Thyroid gland (tissue), 4 donors: ENCODE results near the gene WDR70.

ENCODE experiments used
- CTCF ChIP-seq, 6 experiments: fragments of 200-600 bp in 3 of 6; fragments of 450-650 bp in 3 of 6; sonication (generic) in 3 of 6; IDR thresholded peaks; one replicate each; pipeline ENCODE4 v1.5.1; 2016 to 2019; ENCODE audit warnings: antibody characterized with exemption in 6 of 6, mild to moderate bottlenecking in 2 of 6, inconsistent platforms in 1 of 6, moderate library complexity in 1 of 6
- POLR2A ChIP-seq, 2 donors: fragments of 450-650 bp; IDR thresholded peaks; one replicate each; pipeline ENCODE4 v1.6.1; 2017; ENCODE audit warnings: antibody characterized with exemption in 2 of 2, mild to moderate bottlenecking in 2 of 2, moderate library complexity in 1 of 2

GRCh38 chr5:37506722-37507121 is 127.6 kb downstream of the WDR70 start:
- TF ChIP-seq CTCF (IDR thresholded peaks at IDR 0.05) (no peak), POLR2A (IDR thresholded peaks at IDR 0.05) (no peak)
